Breast epithelium (tissue), 3 donors: ENCODE results near the gene SIK3.

Experiments
- CTCF ChIP-seq, 3 donors: fragments of 450-650 bp; IDR thresholded peaks; one replicate each; pipeline ENCODE4 v1.5.1; 2016 to 2017; ENCODE audit warnings: antibody characterized with exemption in 3 of 3, mild to moderate bottlenecking in 3 of 3, moderate library complexity in 3 of 3
- POLR2A ChIP-seq: fragments of 450-650 bp; IDR thresholded peaks from one replicate; pipeline ENCODE4 v1.6.1; 2016; ENCODE audit warnings: antibody characterized with exemption, mild to moderate bottlenecking, moderate library complexity

- no peak for TF ChIP-seq CTCF (IDR thresholded peaks at IDR 0.05)
- TF ChIP-seq POLR2A: no peak
Observed at GRCh38 chr11:116831790-116832349, 266.4 kb downstream of the SIK3 start.
